Activated CD8-positive, alpha-beta memory T cell treated with anti-CD3 and anti-CD28 coated beads, Interleukin-2, amount 50 U/mL, for 48 hours (primary cell): ENCODE results near the gene ITIH5.

Experiments
- DNase-seq: peaks from one replicate; pipeline ENCODE4 v3.0.0-alpha.2; 2020

The ITIH5 gene

DNA sequence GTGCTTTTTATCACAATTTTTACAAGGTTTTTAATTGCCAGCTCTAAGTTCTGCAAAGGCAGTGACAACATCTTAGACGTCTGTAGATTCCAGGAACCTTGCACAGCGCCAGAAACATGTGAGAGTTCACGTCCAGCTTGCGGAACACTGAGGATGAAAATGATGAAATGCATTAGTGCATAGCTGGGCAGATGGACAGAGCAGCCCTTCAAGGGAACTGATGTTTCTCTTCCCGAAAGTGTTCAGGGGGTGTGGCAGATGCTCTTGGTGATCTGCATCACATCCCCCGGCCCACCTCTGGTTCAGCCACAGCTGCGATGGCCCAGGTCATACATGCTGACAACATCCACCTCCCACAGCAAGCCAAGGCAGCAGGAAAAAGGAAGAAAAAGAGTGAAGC lies 40.9 kb downstream of the ITIH5 start:
- DNase-seq: no peak

DNA sequence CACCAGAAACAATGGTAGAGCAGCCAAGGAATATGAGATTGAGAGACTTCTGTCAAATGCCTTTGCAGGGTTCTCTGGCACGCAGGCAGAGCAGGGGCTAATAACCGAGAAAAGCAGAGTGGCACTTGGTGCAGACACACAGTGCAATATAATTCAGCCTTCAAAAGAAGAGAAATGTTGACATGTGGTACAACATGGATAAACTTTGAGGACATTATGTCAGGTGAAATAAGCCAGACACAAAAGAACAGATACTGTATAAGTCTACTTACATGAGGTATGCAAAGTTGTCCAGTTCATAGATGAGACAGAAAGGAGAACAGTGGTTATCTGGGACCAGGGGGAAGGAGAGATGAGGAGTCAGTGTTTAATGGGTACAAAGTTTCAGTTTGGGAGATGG lies 41.8 kb downstream of the ITIH5 start:
- DNase-seq: no peak

DNA sequence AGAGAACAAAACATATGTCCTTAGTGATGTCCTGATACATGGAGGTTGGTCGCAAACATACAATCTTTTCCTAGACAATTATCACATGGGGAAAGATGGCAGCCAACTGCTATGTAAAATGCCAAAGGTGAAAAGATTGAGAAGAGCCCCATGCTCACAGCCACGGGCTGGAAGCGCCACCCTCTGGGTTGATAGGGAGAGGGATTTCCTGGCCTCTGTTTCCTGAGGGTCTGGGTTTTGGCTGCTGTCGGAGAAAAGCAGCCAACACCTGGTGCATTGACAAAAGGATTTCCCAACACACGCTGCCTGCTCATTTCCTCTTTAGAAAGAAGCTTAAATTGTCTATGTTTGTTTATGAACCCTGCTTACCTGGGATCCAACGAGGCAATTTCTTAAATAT lies 43.8 kb downstream of the ITIH5 start:
- DNase-seq: no peak

DNA sequence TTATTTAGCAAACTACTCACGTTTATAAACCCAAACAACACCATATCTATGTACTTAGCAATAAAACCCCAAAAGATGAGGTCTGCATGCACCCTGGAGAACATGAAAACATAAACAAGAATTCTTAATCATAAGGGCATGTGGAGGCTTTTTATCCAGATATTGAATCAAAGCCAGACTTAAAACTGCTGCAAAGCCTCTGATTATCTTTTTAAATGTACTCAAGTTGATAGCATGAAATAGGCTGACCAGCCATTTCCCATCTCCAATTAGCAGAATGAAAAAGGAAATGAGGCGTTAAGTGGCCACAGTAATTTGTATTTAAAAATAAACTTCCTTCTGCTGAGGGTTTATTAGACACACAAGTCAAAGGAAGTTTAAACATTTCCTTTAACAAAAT lies 48.3 kb downstream of the ITIH5 start:
- DNase-seq: no peak

DNA sequence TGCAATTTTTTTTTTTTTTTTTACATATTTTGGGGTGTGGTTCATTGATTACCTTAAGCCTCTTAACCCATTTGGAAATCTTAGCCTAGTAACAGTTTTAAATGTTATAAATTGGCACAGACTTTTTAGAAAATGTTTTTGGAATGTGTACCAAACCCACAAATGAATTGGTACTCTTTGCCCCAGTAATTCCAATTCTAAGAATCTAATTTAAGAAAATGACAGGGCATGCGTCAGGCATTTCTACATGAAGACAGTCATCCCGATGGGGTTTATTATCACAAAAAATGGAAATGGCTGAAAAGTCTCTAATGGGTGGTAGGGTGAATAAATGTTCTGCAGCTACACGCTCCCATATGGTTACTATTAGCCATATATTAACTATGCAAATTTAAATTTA lies 54.9 kb downstream of the ITIH5 start:
- no peak for DNase-seq

DNA sequence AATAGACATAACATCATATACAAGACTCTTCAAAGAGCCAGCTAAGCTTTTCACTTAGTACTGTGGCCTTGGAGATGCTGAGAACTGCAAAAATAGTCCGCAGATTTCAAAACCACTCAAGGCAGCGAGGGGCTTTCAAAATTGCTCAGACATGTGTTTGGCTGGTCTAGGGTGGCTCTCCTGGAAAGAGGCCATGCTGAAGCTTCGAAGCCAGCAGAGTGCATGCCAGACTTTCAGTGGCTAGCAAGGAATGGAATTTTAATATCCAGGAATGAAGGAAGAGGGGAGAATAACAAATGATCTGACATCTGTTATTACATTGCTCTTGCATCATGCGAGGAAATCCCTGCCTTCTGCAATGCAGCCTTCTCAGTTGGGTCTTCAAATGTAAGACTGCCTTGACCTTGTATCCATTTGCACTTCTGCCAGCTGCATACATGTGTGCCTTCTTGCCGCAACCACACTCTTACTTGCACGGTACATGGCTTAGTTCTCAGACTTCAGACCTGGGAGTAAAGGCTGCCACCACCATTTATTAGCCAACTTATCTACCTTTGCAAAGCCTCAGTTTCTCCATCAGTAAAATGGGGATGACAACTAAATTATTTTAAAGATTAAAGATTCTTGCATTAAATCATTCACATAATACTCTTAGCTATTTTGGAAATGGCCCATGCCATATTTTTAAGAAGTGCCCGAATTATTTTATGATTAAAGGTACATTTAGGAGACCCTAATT lies 55.9 kb downstream of the ITIH5 start:
- DNase-seq: no peak

DNA sequence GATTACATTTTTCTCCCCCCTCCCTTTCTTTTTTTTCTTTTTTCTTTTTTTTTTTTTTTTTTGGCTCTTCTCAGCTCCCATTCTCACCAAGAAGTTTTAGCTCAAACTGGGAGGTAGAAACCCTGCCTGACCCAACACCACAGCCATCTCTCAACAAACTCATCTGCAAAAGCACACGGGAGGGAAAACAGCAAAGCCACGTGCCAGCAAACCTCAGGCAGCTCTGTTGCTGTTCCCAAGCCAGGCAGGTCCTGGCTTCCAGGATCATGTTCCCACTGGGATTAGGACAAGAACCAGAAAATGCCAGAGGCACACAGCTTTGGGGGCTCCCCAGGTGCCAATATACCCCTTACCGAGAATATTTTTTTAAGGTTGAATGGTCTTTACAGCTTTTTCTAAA lies 56.7 kb downstream of the ITIH5 start:
- no peak for DNase-seq

DNA sequence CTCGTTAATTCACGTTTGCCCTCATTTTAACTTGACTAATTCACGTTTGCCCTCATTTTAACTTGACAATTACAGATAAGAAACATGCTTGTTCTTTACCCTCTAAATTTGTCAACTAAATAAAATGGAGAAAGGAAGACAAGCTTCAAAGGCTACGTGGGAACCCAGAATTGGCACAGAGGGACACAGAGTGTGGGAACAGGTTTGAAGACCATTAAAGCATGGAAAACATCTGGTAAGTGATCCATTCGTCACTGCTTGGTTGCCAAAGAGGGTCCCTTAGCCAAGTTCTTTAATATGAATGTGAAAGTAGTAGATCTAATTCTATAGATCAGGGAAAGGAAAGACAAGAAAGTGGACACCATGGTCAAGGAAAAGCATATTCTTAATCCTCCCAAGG lies 57.2 kb downstream of the ITIH5 start:
- no peak for DNase-seq

DNA sequence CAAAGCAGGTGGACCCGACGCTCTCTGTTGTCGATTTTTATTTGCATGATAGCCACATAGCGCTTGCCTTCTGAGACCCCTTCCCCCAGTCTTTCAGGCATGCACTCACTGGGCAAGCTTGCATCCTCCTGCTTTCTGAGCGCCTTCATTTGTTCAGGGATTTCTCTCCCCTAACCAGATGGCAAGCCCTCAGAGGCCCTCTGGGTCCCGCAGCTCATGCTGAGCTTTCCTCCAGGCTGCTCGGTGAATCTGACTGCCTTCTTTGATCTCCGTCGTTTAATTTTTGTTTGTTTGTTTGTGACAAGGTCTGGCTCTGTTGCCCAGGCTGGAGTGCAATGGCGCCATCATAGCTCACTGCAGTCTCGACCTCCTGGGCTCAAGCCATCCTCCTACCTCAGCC lies 58.8 kb downstream of the ITIH5 start:
- DNase-seq: no peak

DNA sequence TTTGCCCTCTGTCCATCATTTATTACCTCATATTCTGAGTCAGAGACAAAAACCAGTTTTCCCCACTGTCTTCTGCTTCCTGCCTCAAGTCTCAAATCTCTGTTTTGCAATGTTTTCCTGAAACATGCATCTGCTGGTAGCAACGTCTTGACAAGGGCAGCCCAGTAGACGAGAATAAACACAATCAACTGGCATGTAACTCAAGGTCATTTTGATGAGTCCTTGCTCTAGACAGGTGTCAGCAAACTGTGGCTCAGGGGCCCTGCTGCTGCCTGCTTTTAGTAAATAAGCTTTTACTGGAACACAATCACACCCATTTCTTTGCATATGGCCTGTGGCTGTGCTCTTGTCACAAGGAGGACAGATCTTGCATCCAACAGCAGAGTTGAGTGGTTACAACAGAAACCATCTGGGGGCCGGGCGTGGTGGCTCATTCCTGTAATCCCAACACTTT lies 59.8 kb downstream of the ITIH5 start:
- DNase-seq: no peak

DNA sequence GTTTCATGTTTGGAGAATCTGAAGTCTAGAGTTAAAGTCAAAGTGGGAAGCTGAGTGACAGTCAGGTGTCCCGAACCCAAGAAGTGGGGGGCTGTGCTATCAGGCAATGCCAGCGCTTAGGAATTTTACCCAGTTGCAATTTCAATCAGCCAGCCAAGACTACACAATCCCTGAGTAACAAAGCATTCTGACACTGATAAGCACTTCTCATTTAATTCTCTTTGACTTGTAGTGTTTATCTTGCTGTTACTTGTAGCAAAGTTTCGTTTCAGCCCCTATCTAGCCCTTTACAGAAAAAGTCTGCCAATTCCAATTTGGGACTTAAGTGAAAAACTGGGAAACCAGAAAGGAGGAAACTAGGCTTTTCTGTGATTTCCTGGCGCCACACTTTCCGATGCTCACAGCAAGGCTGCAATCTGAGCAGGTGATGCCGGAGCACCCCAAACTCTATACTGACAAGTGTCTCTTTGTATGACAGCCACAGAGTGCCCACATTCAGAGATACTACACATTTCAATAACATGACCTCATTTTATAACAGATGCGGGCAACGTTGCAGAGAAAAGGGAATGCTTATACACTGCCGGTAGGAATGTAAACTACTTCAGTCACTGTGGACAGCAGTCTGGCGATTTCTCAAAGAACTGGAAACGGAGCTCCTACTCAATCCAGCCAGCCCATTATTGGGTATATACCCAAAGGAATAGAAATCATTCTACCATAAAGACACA lies 61.0 kb downstream of the ITIH5 start:
- no peak for DNase-seq

DNA sequence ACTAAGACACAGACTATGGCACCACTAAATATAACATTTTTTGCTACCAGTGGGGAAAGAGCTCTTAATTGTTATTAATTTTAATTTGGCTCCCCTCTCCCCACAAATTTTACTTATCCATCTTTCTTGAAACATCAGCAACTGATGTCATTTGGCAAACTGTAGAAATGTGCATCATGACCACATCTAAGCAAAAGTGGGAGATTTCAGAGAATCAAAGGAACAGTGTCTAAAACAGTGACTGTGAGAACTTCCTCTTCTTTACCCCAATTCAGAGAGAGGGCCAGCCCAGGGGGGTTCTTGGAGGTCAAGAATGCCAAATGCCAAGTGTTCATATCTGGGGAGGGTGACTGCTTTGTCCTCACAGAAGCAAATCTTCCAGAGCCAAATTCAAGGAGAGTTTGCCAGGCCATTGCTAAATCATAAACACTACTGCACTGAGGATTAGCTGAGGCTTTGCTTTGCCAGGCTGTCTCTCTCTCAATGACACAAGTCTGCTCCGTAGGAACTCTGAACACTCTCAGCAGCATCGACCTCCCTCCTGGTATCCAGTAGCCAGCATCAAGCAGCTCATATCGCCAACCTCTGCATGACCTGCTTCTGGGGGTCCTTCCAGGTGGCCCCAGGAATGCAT lies 65.6 kb downstream of the ITIH5 start:
- DNase-seq: peak; percentile 7

DNA sequence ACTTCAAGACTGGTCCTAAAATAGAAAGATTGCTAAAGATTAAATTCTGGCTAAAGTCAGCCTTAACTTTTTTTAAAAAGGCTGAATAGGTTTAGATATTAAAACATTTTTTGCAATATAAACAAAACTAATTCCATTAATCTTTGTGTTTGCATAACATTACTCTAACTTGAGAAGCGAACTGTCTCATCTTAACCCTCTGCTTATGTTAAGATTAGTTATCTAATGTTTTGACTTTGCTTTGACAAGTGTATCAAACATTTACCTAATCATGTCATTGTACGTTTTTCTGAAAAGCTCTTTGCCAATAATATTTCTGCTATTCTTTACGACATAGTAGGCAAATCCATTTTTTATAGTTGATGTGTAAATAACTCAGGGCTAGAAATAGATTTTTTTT lies 68.0 kb downstream of the ITIH5 start:
- DNase-seq: no peak

DNA sequence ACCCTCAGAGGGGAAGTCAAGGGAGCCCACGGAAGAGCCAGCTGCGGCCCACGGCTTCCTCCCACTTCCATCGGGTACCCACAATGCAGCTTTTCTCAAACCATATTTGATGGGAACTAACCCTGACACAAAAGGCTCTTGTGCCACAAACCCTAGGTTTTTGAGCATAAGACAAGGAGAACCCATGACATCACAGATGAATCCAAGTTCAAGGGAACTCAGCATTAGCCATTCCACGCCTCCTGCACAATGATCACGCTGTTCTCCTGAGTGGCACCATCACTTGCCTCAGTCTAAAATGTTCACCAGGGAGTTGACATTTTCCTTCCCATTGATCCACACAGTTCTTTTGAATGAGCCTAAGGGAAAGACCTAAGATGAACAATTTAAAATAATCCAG lies 70.4 kb downstream of the ITIH5 start:
- no peak for DNase-seq

DNA sequence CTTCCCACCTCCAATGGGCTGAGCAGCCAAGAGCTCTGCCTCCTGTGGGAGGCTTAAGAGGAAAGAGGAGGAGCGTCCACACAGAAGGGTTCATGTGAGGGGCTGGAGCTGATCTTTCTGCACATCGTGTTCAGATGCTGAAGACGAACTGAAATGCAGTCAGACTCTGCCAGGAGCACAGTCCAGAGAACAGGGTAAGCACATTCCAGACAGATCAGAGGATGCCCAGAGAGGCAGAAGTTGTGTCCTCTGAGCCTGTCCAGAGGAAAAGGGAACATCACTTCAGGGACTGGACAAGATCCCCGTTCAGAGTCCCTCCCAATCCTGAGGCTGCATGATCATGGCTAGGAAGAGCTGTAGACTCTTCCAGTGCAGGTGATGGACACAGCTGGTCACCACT lies 72.9 kb downstream of the ITIH5 start:
- DNase-seq: no peak

DNA sequence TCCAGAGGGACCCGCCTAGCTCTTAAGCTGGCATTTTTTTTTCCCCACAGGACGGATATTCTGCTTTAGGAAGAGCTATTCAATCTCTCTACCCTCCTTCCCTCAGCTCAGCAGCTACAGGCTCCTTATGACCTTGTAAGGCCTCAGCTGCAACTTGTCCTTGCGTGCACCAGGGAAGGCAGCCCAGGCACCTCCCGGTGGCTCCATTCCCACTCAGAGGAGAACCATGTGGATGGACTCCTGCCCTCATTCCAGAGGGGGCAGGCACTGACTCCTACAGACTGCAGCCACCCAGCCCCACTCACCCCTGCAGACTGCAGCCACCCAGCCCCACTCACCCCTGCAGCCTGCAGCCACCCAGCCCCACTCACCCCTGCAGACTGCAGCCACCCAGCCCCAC lies 73.7 kb downstream of the ITIH5 start:
- no peak for DNase-seq

DNA sequence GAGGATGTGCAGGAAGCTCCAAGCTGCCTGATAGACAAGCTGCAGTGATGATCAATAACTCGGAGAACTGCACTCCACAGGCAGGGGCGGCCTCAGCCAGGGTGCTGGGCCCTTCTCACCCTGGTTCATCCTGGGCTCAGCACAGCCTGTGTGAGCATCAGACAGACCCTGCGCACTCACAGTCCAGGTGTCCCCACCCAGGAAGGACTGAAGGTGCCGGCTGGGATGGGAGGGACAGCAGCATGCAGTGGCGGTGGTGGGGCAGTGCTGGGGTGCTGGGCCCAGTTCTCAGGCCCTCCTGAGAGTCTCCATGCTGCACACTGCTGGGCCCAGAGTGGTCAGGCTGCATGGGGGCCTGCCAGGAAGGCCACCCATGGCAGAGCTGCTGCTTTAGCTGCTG lies 74.1 kb downstream of the ITIH5 start:
- no peak for DNase-seq

DNA sequence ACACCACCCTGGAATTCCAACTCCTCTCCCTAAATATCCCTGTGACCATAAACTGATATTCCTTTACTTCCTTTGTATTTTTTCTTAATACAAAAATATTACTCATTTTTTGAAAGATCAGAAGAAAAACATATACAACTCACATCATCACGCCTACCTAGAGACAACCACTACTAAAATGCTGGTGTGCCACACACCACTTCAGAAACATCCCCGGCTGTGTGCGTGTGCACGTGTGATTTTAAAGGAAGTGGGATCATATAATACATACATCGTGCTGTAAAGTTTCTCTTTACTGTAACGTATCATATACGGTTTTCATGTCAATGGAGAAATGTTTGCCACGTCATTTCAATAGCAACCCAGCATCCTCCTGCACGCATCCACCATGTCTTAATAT lies 76.5 kb downstream of the ITIH5 start:
- no peak for DNase-seq

DNA sequence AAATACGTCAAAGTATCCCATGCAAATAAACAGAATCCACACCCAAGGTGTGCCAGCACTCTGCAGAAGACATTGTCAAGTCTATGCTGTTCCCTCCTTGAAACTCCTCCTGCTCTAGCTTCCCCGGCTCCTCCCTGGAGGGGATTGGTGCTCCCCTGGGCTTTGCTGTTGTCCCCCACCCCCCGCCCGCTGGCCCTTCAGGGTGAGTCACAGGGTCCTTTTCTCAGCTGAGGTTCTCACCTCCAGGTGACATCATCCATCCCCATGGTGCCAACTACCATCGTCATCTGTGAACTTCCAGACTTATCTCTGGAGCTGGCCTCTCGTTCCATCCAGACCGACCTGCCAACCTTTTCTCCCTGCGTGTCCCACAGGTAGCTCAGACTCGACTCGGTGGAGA lies 77.0 kb downstream of the ITIH5 start:
- DNase-seq: no peak

DNA sequence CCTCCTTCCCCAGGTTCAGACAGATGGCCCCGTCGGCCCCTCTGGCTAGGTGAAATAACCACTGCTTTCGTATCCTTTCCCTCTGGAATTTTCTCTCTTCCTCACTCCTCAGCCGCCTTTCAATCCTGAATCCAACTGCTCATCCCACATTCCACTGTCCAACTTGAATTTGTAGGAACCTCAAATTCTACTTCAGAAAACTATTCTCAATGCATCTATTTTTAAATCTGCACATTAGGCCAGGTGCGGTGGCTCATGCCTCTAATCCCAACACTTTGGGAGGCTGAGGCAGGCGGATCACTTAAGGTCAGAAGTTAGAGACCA lies 78.9 kb downstream of the ITIH5 start:
- DNase-seq: no peak

DNA sequence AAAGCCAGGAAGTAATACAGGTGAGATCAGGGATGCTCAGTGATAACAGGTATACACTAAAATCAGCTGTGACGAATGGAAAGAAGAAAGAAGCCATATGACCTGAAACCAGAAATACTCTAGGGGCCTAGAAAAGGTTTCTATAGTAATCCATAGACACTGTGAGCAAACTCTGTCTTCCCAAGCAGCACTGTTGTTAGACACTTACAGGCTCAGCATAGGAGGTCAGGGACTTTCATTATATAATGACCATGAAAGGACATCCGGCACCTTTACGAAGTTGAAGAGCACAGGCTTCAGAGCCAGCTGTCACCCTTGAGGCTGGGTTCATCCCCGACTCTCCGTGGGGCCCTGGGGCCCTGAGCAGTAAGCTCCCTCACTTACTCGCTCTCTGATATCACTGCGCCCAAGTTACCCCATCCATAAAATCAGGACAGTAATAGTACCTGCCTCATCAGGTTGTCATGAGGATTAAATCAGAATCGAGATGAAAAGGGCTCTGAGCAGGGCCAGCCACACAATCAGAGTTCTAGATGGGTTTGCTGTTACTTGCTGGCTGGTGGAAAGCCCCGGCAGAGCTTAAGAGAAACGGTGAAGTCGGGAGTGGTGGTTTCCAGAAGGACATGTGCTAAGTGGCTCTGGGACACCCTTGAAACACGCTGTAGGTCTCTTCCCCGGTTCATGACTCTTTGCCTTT lies 79.5 kb downstream of the ITIH5 start:
- no peak for DNase-seq

DNA sequence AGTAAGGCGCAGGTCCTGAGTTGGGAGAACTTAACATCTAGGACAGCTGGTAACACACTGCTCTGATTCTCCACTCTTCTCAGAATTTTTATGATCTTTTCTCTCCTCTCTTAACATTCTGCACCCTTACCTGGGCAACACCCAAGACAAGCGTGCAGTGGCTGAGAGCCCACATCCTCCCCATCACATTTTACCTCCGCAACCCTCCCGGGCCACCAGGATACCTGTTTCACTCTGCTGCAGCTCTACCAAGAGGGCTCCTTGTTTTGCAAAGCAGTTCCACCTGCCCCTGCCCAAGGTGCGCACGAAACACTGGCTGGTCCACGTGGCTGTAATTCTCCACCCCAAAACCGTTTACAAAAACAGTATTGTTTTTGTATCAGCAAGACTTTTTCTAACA lies 81.5 kb downstream of the ITIH5 start:
- no peak for DNase-seq

DNA sequence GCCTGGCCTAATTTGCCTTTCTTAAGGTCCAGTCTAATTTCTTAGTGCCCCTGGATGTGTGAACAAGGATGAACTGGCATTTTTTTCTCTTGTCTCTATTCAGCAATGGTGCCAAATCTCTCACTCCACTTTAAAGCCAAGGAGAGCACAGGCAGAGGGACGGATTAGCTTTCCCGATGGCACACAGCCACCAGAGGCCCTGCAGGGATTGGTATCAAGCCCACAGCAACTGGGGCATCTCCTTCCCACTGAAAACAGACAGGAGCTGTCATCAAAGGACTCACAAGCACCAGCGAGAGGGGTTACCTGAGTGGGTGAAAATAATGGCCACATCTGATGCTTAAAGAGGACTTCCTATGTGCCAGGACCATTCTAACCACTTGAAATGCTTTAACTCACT lies 83.1 kb downstream of the ITIH5 start:
- no peak for DNase-seq

DNA sequence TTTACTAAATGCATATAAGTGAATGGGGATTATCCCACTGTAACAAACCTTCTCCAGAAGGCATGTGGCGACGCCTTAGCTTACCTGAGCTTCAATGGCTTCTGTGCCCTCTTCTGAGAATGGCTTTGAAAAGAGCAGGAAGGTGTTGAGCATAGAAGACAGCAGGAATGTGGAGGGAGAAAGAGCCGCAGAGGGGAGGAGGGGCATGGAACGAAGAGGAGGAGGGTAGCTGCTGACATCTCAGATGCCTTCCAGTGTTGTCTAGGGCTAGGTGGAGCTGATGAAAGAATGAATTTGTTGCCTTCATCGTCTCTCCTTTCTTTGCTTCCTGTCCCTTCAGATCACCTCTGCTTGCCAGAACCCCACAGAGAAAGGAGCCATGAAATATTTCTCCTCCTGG lies 86.2 kb downstream of the ITIH5 start:
- DNase-seq: no peak
